BLaER1 (cell line): Measurements from ENCODE around the gene PCSK4.
"Not testable (repeated sequence)": the region's sequence is repeated elsewhere in the genome, so short reads cannot be mapped to it uniquely, and the experiment has no call there.

Experiments used
- H3K27ac ChIP-seq: shearing (Covaris generic); formaldehyde crosslinking; 2 replicates; pipeline ENCODE4 v1.8.1; 2022
- H3K27me3 ChIP-seq: shearing (Covaris generic); formaldehyde crosslinking; 2 replicates; pipeline ENCODE4 v1.8.1; 2022
- H3K36me3 ChIP-seq: shearing (Covaris generic); formaldehyde crosslinking; 2 replicates; pipeline ENCODE4 v1.8.1; 2022
- H3K4me1 ChIP-seq: shearing (Covaris generic); formaldehyde crosslinking; 2 replicates; pipeline ENCODE4 v1.8.1; 2022
- H3K4me2 ChIP-seq: shearing (Covaris generic); formaldehyde crosslinking; 2 replicates; pipeline ENCODE4 v1.8.1; 2022
- H3K4me3 ChIP-seq: shearing (Covaris generic); formaldehyde crosslinking; 2 replicates; pipeline ENCODE4 v1.8.1; 2022
- H3K9ac ChIP-seq: shearing (Covaris generic); formaldehyde crosslinking; 2 replicates; pipeline ENCODE4 v1.8.1; 2022
- H3K9me3 ChIP-seq: shearing (Covaris generic); formaldehyde crosslinking; 2 replicates; pipeline ENCODE4 v1.8.1; 2022
- H4K20me1 ChIP-seq: shearing (Covaris generic); formaldehyde crosslinking; 2 replicates; pipeline ENCODE4 v1.8.1; 2022
- Cebpa-rat ChIP-seq: shearing (Covaris generic); IDR thresholded peaks from 2 replicates; pipeline ENCODE4 v1.8.1; 2022

PCSK4 gene

DNA sequence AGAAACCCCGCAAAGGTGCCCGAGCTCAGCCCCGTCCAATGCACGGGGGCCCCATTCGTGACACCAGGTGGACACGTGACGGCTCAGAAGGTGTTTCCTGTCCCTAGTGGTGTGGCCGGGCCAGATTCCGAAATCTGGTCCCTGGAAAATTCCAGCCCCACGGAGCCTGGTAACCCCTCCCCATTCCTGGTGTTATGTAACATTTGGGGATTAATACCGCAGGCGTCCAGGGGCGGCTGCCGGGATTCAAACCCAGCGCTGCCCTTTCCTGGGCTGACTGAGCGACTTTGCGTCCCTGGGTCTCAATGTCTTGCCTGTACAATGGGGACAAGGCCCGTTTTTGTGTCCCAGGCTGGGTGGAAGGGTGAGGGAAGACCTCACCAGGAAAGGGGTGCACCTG lies 32.7 kb upstream of the PCSK4 start:
- H3K4me3 ChIP-seq = no peak overlapping the region
- H3K27me3 ChIP-seq = peaks cover 28% of the 10 kb centered on the region
- H3K27ac ChIP-seq = no peak overlapping the region
- peaks cover 27% of the 10 kb centered on the region for H3K4me1 ChIP-seq
- no peaks in the 10 kb centered on the region for H3K9me3 ChIP-seq
- no peak overlapping the region for H3K9ac ChIP-seq
- H4K20me1 ChIP-seq = no peaks in the 10 kb centered on the region
- no peak for TF ChIP-seq Cebpa-rat
- no peaks in the 10 kb centered on the region for H3K36me3 ChIP-seq
- peak overlapping the region; percentile 2; the same call in 1 of the 2 replicates for H3K4me2 ChIP-seq

DNA sequence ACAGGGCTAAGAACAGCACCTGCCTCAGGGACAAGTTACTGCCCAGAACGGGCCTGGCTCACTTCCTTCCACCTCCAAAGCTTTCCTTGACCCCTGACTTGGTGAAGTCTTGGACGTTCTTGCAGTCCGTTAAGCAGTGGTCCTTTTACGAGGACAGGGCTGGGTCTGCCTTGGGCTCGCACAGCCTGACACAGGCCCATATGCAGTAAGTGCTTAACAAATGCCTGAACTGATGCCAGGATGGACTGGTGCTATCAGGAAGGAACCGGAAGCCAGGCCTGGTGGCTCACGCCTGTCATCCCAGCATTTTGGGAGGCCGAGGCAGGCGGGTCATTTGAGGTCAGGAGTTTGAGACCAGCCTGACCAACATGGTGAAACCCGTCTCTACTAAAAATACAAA lies 31.9 kb upstream of the PCSK4 start:
- Histone ChIP-seq H3K9ac (no peak overlapping the region), H4K20me1 (no peaks in the 10 kb centered on the region), H3K4me1 (peaks cover 27% of the 10 kb centered on the region), H3K27ac (no peak overlapping the region), H3K27me3 (peaks cover 28% of the 10 kb centered on the region), H3K9me3 (no peaks in the 10 kb centered on the region), H3K4me2 (peak overlapping the region; percentile 74), H3K36me3 (no peaks in the 10 kb centered on the region), H3K4me3 (no peak overlapping the region)
- TF ChIP-seq Cebpa-rat = no peak

DNA sequence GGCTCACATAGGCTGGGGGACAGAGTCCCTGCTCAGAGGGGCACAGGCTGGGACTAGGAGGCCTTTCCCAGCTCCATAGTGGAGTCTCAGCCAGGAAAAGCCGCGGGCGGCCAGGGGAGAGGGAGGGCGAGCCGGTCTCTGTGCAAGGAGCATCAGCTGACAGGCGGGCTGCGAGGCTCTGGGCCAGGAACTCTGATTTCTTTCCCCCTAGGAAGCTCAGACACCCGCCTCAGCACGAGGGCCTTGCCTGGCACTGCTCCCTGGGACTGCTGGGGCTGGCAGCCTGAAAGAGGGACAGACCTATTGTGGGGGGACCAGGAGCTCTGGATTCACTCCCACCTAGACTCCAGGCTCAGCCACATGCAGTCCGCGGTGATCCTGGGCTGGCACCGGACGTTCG lies 31.5 kb upstream of the PCSK4 start:
- Histone ChIP-seq H3K4me1 (peaks cover 27% of the 10 kb centered on the region), H3K27ac (no peak overlapping the region), H3K36me3 (no peaks in the 10 kb centered on the region), H3K9ac (no peak overlapping the region), H3K4me3 (no peak overlapping the region), H3K27me3 (peaks cover 28% of the 10 kb centered on the region), H3K4me2 (peak overlapping the region; percentile 74), H4K20me1 (no peaks in the 10 kb centered on the region), H3K9me3 (no peaks in the 10 kb centered on the region)
- no peak for TF ChIP-seq Cebpa-rat

DNA sequence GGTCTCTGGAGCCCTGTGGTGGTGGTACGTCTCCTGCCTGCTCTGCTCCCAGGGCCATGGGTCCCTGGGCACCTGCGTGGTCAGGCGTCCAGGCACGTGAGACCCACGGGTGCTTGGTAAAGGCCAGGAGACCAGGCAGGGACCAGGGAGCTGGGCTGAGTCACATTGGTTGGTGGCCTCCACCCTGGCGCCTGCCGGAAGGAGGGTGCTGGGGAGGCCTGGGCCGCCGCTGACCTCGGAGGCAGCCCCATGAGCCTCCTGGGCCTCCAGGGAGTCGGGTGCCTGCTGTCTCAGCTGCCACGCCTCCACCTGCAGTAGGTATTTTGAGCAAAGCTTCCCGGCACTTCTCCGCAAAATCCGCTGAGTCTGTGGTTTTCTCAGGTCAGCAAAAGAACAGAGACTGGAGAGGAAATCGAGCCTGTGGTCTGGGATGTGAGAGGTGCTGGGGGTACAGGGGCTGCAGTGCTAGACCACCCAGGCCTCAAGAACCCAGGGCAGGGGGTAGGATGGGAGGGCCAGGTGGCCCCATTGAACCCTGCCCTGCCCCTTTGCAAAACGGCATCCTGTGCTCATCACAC lies 30.1 kb upstream of the PCSK4 start:
- H3K36me3 ChIP-seq = no peaks in the 10 kb centered on the region
- H3K4me1 ChIP-seq = peaks cover 27% of the 10 kb centered on the region
- H3K9me3 ChIP-seq = no peaks in the 10 kb centered on the region
- no peak for TF ChIP-seq Cebpa-rat
- H3K27me3 ChIP-seq = peaks cover 22% of the 10 kb centered on the region
- H3K9ac ChIP-seq = no peak overlapping the region
- no peak overlapping the region for H3K4me3 ChIP-seq
- H3K27ac ChIP-seq = no peak overlapping the region
- peak overlapping the region; percentile 77 for H3K4me2 ChIP-seq
- H4K20me1 ChIP-seq = no peaks in the 10 kb centered on the region

DNA sequence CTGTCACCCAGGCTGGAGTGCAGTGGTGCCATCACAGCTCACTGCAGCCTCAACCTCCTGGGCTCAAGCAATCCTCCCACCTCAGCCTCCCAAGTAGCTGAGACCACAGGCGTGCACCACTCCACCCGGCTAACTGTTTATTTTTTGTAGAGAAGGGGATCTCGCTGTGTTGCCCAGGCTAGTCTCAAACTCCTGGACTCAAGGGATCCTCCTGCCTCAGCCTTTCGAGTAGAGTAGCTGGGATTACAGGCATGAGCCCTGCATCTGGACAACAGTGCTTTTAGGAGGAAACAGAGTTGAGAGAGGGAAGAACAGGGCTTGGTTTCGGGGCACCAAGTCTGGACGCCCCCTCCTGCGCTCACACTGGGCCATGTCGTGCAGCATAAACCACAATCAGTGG lies 29.7 kb upstream of the PCSK4 start:
- not testable (repeated sequence) for H3K36me3 ChIP-seq, H3K9ac ChIP-seq, H3K27ac ChIP-seq, H3K4me3 ChIP-seq, H3K9me3 ChIP-seq, H4K20me1 ChIP-seq
- Histone ChIP-seq H3K27me3 (peaks cover 17% of the 10 kb centered on the region), H3K4me2 (peak overlapping the region; percentile 77), H3K4me1 (peaks cover 27% of the 10 kb centered on the region)

DNA sequence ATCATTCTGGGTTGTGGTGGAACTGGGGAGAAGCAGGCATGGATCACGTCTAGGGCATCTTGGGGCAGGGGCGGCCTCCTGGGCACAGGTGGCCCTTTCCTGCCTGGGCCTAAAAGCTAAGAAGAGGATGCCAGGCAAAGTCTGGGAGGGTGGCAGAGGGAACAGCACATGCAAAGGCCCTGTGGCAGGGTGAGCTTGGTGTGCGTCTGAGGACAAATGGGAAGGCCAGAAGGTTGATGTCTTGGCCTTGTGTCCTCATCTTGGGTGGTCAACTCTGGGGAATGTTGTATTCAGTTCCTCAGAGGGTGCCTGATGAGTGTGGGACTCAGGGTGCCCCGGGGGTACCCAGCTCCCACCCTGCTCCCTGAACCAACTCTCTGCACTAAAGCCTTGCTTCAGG lies 28.3 kb upstream of the PCSK4 start:
- Histone ChIP-seq H3K4me1 (peaks cover 27% of the 10 kb centered on the region), H3K9ac (no peak overlapping the region), H3K36me3 (no peaks in the 10 kb centered on the region), H4K20me1 (no peaks in the 10 kb centered on the region), H3K27ac (no peak overlapping the region), H3K9me3 (no peaks in the 10 kb centered on the region), H3K27me3 (peaks cover 12% of the 10 kb centered on the region), H3K4me3 (no peak overlapping the region), H3K4me2 (no peak overlapping the region)
- TF ChIP-seq Cebpa-rat = no peak

DNA sequence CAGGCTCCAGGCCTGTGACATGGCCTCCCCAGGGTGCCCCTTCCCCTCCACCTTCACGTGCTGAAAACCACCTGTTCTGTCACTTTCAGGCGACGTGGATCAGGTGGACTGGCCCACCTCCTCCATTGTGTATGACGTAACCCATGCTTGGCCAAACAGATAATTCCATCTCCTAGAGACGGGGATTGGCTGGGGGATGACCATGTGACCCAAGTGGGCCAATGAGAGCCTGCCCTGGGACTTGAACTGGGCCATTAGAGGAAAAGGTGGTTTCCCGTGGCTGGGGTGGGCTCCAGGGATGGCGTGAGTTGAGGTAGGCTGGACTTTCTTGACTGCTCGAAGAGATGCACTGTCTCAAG lies 26.2 kb upstream of the PCSK4 start:
- Histone ChIP-seq H4K20me1 (peaks cover 8% of the 10 kb centered on the region), H3K9ac (no peak overlapping the region), H3K36me3 (no peaks in the 10 kb centered on the region), H3K9me3 (no peaks in the 10 kb centered on the region), H3K27me3 (peaks cover 24% of the 10 kb centered on the region), H3K4me3 (no peak overlapping the region), H3K4me1 (peaks cover 31% of the 10 kb centered on the region), H3K27ac (no peak overlapping the region), H3K4me2 (no peak overlapping the region)
- TF ChIP-seq Cebpa-rat = no peak

DNA sequence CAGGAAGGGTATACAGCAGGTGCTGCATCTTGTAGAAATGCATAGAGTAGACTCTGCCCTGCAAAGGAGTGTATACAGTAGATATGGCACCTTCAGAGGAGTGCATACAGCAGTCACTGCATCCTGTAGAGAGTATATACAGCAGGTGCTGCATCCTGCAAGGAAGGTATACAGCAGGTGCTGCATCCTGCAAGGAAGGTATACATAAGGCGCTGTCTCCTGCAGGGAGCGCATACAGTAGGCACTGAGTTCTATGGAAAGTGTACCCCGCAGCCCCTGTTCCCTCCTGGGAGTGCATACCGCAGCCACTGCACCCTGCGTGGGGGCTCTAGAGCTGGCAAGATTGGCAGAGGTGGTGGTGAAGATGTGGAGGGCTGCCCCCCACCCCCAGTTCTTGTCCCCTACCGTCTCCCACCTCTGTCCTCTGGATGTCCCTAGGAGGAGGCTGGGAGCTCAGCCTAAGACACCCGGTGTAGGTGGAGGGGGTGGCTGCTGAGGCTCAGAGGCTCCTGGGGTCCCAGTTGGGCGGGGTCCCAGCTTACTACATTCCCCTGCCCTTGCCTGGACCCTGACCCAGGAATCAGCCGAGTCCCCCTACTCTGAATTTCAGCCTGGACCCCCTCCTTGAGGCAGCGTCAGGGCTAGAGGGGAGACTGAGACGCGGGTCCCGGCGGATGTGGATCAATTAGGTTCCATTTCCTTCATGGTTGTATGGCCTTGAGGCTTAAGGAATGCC lies 25.0 kb upstream of the PCSK4 start:
- H4K20me1 ChIP-seq = peaks cover 17% of the 10 kb centered on the region
- H3K36me3 ChIP-seq = no peaks in the 10 kb centered on the region
- H3K27me3 ChIP-seq = peaks cover 36% of the 10 kb centered on the region
- no peak overlapping the region for H3K4me3 ChIP-seq
- H3K27ac ChIP-seq = no peak overlapping the region
- TF ChIP-seq Cebpa-rat = no peak
- H3K9me3 ChIP-seq = no peaks in the 10 kb centered on the region
- no peak overlapping the region for H3K9ac ChIP-seq
- H3K4me2 ChIP-seq = no peak overlapping the region
- peaks cover 27% of the 10 kb centered on the region for H3K4me1 ChIP-seq

DNA sequence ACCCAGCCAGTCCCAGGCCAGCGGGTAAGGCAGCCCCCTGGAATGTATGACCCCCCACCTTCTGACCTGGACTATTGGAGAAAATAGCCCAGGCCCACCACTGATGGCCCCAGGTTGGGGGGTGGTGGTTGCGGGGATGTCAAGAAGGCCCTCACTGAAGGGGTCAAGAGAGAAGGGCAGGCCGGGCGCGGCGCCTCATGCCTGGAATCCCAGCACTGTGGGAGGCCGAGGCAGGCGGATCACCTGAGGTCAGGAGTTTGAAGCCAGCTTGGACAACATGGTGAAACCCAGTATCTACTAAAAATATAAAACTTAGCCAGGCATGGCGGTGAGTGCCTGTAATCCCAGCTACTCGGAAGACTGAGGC lies 24.1 kb upstream of the PCSK4 start:
- Histone ChIP-seq H3K4me1 (peaks cover 31% of the 10 kb centered on the region), H3K4me2 (no peak overlapping the region), H4K20me1 (peaks cover 22% of the 10 kb centered on the region), H3K9me3 (no peaks in the 10 kb centered on the region), H3K4me3 (no peak overlapping the region), H3K27ac (no peak overlapping the region), H3K27me3 (peaks cover 41% of the 10 kb centered on the region), H3K36me3 (no peaks in the 10 kb centered on the region), H3K9ac (no peak overlapping the region)
- no peak for TF ChIP-seq Cebpa-rat

DNA sequence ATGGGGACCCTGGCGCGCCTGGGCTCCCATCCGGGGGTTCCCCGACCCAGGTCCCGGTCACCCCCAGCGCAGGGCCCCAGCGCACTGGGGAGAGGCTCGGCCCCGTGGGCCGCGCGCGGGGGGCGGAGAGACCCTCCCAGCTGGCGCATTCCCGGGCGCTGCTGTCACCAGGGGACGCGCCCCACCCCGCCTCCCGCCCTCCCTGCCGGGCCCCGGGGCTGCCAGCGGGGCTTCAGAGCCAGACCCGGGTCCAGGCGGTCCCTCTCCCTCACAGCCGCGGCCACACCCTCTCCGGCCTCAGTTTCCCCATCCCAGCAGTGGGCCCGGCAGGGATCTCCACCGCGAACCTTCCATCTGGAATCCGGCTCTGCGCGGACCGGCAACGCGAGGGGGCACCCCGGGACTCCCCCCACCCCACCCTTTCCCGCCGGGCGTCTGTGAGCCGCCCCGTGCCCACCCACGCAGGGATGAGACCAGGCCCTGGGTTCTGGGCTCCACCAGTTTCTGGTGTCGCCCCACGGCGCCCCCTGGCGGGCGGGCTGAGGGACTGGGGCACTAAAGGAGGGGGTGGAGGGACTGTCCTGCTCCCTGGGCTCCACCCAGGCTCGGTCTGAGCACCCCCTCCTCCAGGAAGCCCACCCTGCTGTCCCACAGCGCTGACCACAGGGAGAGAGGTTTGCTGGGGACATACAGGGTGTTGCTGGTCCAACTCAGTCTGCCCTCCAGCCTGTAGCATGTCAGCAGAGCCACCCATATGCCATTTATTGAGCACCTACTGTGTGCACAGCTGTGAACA lies 23.5 kb upstream of the PCSK4 start:
- Histone ChIP-seq H3K9ac (no peak overlapping the region), H3K4me2 (peak overlapping the region; percentile 26), H4K20me1 (peaks cover 27% of the 10 kb centered on the region), H3K27me3 (peaks cover 41% of the 10 kb centered on the region), H3K27ac (no peak overlapping the region), H3K4me1 (peaks cover 37% of the 10 kb centered on the region), H3K9me3 (no peaks in the 10 kb centered on the region), H3K4me3 (no peak overlapping the region), H3K36me3 (no peaks in the 10 kb centered on the region)
- TF ChIP-seq Cebpa-rat = no peak
